HFF-Myc (cell line): ENCODE results near the gene UNC50.

ENCODE experiments used
- DNase-seq: peaks from one replicate; pipeline ENCODE4 v3.0.0-alpha.2; 2011; ENCODE audit warnings: low read depth; ENCODE audit errors: extremely low read depth
- H3K4me3 ChIP-seq: replicated peaks from 2 replicates; pipeline ENCODE4 v1.5.1; 2011; ENCODE audit warnings: low read depth, mild to moderate bottlenecking, control low read depth, low read length
- CTCF ChIP-seq: IDR thresholded peaks from 2 replicates; pipeline ENCODE4 v1.5.1; 2012; ENCODE audit warnings: mild to moderate bottlenecking, low read depth, low read length, control low read depth; ENCODE audit errors: missing control alignments

Gene UNC50

GRCh38 chr2:98663511-98664090 lies 55.2 kb downstream of the UNC50 start:
- TF ChIP-seq CTCF: no peak
- no peak overlapping the region for H3K4me3 ChIP-seq
- DNase-seq: no peak

- TF ChIP-seq CTCF: no peak
- no peak overlapping the region for H3K4me3 ChIP-seq
- DNase-seq: no peak
Observed at GRCh38 chr2:98664323-98664722, 55.9 kb downstream of the UNC50 start.

GRCh38 chr2:98665677-98666076 lies 57.3 kb downstream of the UNC50 start:
- no peak for DNase-seq
- no peak for TF ChIP-seq CTCF
- no peak overlapping the region for H3K4me3 ChIP-seq
